ENCODE results near the gene SRF.
A peak's percentile ranks its signal among the peaks of the same experiment; 100 is the strongest.

Gene SRF

GRCh38 chr6:43147691-43148477, 23.2 kb upstream of the SRF start:
- H3K27ac ChIP-seq (ENCODE audit: low read length): no peak overlapping the region
- H3K36me3 ChIP-seq (ENCODE audit: control insufficient read depth, insufficient read depth, low read length): peaks cover 8% of the 10 kb centered on the region; the same call in 1 of the 2 replicates
- no CpG with 5 or more reads among the region's 6 CpGs for WGBS (ENCODE audit: insufficient coverage, insufficient read length)
- no peak for DNase-seq (ENCODE audit: low read depth, low spot score)
- no peaks in the 10 kb centered on the region for H3K27me3 ChIP-seq (ENCODE audit: control insufficient read depth, insufficient read depth, low read length)
- no peaks in the 10 kb centered on the region for H3K4me1 ChIP-seq (ENCODE audit: control insufficient read depth, insufficient read depth, low read length)
- H3K9me3 ChIP-seq (ENCODE audit: control insufficient read depth, insufficient read depth, low read length): no peaks in the 10 kb centered on the region
- no peak overlapping the region for H3K4me3 ChIP-seq (ENCODE audit: low read length)

DNA sequence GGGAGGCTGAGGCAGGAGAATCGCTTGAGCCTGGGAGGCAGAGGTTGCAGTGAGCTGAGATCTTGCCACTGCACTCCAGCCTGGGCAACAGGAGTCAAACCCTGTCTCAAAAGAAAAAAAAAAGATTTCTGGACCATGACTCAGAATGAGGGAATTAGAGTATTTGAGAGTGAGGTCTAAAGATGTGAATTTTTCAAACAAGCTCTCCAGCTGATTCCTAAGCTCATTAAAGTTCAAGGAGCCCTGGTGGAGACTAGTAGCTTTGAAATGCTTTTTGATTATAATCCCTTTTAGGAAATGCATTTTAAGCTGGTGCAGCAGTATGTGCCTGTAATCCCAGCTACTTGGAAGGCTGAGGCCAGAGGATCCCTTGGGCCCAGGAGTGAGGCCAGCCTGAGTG, 21.8 kb upstream of the SRF start:
- peaks cover 8% of the 10 kb centered on the region; the same call in 1 of the 2 replicates for H3K36me3 ChIP-seq (ENCODE audit: control insufficient read depth, insufficient read depth, low read length)
- no CpG with 5 or more reads among the region's 1 CpG for WGBS (ENCODE audit: insufficient coverage, insufficient read length)

GRCh38 chr6:43150051-43150751, 20.9 kb upstream of the SRF start:
- DNase-seq (ENCODE audit: low read depth, low spot score): no peak
- Histone ChIP-seq H3K4me3 (ENCODE audit: low read length) (no peak overlapping the region), H3K9me3 (ENCODE audit: control insufficient read depth, insufficient read depth, low read length) (no peaks in the 10 kb centered on the region), H3K27me3 (ENCODE audit: control insufficient read depth, insufficient read depth, low read length) (no peaks in the 10 kb centered on the region), H3K36me3 (ENCODE audit: control insufficient read depth, insufficient read depth, low read length) (0 out of 2 replicates have a peak, but pooled peaks cover under 1% of the 10 kb centered on the region), H3K27ac (ENCODE audit: low read length) (no peak overlapping the region), H3K4me1 (ENCODE audit: control insufficient read depth, insufficient read depth, low read length) (no peaks in the 10 kb centered on the region)
- no CpG with 5 or more reads among the region's 7 CpGs for WGBS (ENCODE audit: insufficient coverage, insufficient read length)

More for the DNA sequence above, 21.8 kb upstream of the SRF start:
- no peak overlapping the region for H3K4me3 ChIP-seq (ENCODE audit: low read length)
- no peak for DNase-seq (ENCODE audit: low read depth, low spot score)
- no peak overlapping the region for H3K27ac ChIP-seq (ENCODE audit: low read length)
- H3K27me3 ChIP-seq (ENCODE audit: control insufficient read depth, insufficient read depth, low read length): no peaks in the 10 kb centered on the region
- H3K4me1 ChIP-seq (ENCODE audit: control insufficient read depth, insufficient read depth, low read length): no peaks in the 10 kb centered on the region
- H3K9me3 ChIP-seq (ENCODE audit: control insufficient read depth, insufficient read depth, low read length): no peaks in the 10 kb centered on the region

DNA sequence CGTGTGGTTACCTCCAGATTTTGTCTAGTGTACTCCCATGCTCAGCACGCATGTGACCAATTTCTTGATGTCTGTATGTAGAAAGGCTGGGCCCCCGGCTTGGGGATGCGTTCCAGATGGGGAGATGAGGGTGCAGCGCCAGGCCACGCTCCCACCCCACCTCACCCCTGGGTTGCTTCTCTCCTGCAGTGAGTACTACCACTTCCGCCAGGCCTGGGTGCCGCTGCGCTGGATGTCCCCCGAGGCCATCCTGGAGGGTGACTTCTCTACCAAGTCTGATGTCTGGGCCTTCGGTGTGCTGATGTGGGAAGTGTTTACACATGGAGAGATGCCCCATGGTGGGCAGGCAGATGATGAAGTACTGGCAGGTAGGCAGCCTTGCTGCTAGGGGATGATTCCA, 11.5 kb upstream of the SRF start:
- DNase-seq (ENCODE audit: low read depth, low spot score): no peak
- Histone ChIP-seq H3K9me3 (ENCODE audit: control insufficient read depth, insufficient read depth, low read length) (no peaks in the 10 kb centered on the region), H3K4me1 (ENCODE audit: control insufficient read depth, insufficient read depth, low read length) (no peaks in the 10 kb centered on the region), H3K4me3 (ENCODE audit: low read length) (no peak overlapping the region), H3K36me3 (ENCODE audit: control insufficient read depth, insufficient read depth, low read length) (no peaks in the 10 kb centered on the region), H3K27ac (ENCODE audit: low read length) (no peak overlapping the region), H3K27me3 (ENCODE audit: control insufficient read depth, insufficient read depth, low read length) (no peaks in the 10 kb centered on the region)
- WGBS (ENCODE audit: insufficient coverage, insufficient read length): no CpG with 5 or more reads among the region's 11 CpGs

- no peak for DNase-seq (ENCODE audit: low read depth, low spot score)
- Histone ChIP-seq H3K27me3 (ENCODE audit: control insufficient read depth, insufficient read depth, low read length) (no peaks in the 10 kb centered on the region), H3K36me3 (ENCODE audit: control insufficient read depth, insufficient read depth, low read length) (no peaks in the 10 kb centered on the region), H3K9me3 (ENCODE audit: control insufficient read depth, insufficient read depth, low read length) (no peaks in the 10 kb centered on the region), H3K4me3 (ENCODE audit: low read length) (no peak overlapping the region), H3K27ac (ENCODE audit: low read length) (no peak overlapping the region), H3K4me1 (ENCODE audit: control insufficient read depth, insufficient read depth, low read length) (no peaks in the 10 kb centered on the region)
These were observed 7.2 kb upstream of the SRF start for GRCh38 chr6:43163899-43164298.

- no CpG with 5 or more reads among the region's 18 CpGs for WGBS (ENCODE audit: insufficient coverage, insufficient read length)
- Histone ChIP-seq H3K27me3 (ENCODE audit: control insufficient read depth, insufficient read depth, low read length) (no peaks in the 10 kb centered on the region), H3K4me3 (ENCODE audit: low read length) (peak overlapping the region; percentile 47; the same call in 1 of the 2 replicates), H3K9me3 (ENCODE audit: control insufficient read depth, insufficient read depth, low read length) (no peaks in the 10 kb centered on the region), H3K36me3 (ENCODE audit: control insufficient read depth, insufficient read depth, low read length) (peaks cover 1% of the 10 kb centered on the region; the same call in 1 of the 2 replicates), H3K4me1 (ENCODE audit: control insufficient read depth, insufficient read depth, low read length) (peaks cover 4% of the 10 kb centered on the region), H3K27ac (ENCODE audit: low read length) (no peak overlapping the region)
- DNase-seq (ENCODE audit: low read depth, low spot score): peak; percentile 43
These were observed 595 bp upstream of the SRF start for GRCh38 chr6:43170417-43170930.

GRCh38 chr6:43171707-43172103, 636 bp downstream of the SRF start:
- Histone ChIP-seq H3K4me3 (ENCODE audit: low read length) (peak overlapping the region; percentile 96), H3K27ac (ENCODE audit: low read length) (no peak overlapping the region), H3K9me3 (ENCODE audit: control insufficient read depth, insufficient read depth, low read length) (no peaks in the 10 kb centered on the region), H3K4me1 (ENCODE audit: control insufficient read depth, insufficient read depth, low read length) (peaks cover 4% of the 10 kb centered on the region), H3K36me3 (ENCODE audit: control insufficient read depth, insufficient read depth, low read length) (peaks cover 12% of the 10 kb centered on the region; the same call in 1 of the 2 replicates), H3K27me3 (ENCODE audit: control insufficient read depth, insufficient read depth, low read length) (no peaks in the 10 kb centered on the region)
- DNase-seq (ENCODE audit: low read depth, low spot score): no peak
- no CpG with 5 or more reads among the region's 57 CpGs for WGBS (ENCODE audit: insufficient coverage, insufficient read length)

DNA sequence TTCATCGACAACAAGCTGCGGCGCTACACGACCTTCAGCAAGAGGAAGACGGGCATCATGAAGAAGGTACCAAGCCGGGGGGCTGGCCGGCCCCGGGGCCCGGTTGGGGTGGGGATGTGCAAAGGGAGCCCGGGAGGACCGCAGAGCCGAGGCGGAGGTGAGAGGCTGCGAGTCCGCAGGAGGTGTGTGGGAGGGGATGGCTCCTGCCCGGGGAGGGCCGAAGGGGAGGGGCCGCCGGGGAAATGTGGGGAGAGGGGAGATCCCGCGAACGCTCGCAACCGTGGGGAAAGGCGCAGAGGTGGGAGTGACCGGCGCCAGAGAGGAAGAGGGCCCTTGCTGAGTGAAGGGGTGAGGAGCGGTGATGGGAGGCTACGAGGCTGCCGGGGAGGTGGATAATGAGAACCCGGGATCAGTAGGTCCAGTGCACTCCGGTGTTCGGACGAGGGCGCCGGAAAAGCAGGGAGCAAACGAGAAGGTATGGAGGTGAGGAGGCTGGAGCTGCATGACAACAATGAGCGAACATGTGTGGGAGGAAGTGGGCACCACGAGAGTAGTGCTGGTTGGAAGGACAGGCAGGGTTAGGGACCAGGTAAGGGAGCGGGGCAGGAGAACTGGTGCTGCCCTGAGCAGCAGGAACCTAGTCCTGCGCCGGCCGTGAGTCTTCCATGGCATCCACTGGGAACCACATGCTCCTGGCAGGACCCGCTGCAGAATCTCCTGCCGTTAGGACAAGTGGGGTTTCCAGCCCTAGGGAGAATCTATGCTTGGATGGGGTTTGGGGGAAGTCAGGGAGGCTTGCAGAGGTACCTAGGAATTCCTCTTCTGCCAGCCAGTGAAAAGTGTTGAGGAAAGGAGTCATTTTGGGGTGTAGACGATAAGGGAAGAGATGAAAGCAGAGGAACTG, 1.3 kb downstream of the SRF start:
- Histone ChIP-seq H3K4me1 (ENCODE audit: control insufficient read depth, insufficient read depth, low read length) (peaks cover 4% of the 10 kb centered on the region), H3K9me3 (ENCODE audit: control insufficient read depth, insufficient read depth, low read length) (no peaks in the 10 kb centered on the region), H3K36me3 (ENCODE audit: control insufficient read depth, insufficient read depth, low read length) (peaks cover 12% of the 10 kb centered on the region; the same call in 1 of the 2 replicates), H3K27ac (ENCODE audit: low read length) (no peak overlapping the region), H3K27me3 (ENCODE audit: control insufficient read depth, insufficient read depth, low read length) (no peaks in the 10 kb centered on the region), H3K4me3 (ENCODE audit: low read length) (peak overlapping the region; percentile 96)
- no CpG with 5 or more reads among the region's 46 CpGs for WGBS (ENCODE audit: insufficient coverage, insufficient read length)
- DNase-seq (ENCODE audit: low read depth, low spot score): no peak

GRCh38 chr6:43173591-43174262, 2.7 kb downstream of the SRF start:
- DNase-seq (ENCODE audit: low read depth, low spot score): no peak
- Histone ChIP-seq H3K27ac (ENCODE audit: low read length) (no peak overlapping the region), H3K4me3 (ENCODE audit: low read length) (no peak overlapping the region; the same call in 1 of the 2 replicates), H3K36me3 (ENCODE audit: control insufficient read depth, insufficient read depth, low read length) (peaks cover 20% of the 10 kb centered on the region), H3K27me3 (ENCODE audit: control insufficient read depth, insufficient read depth, low read length) (no peaks in the 10 kb centered on the region), H3K9me3 (ENCODE audit: control insufficient read depth, insufficient read depth, low read length) (no peaks in the 10 kb centered on the region), H3K4me1 (ENCODE audit: control insufficient read depth, insufficient read depth, low read length) (peaks cover 4% of the 10 kb centered on the region)
- no CpG with 5 or more reads among the region's 11 CpGs for WGBS (ENCODE audit: insufficient coverage, insufficient read length)
